Activated CD4-positive, alpha-beta memory T cell treated with anti-CD3 and anti-CD28 coated beads for 36 hours (primary cell): ENCODE data around the gene S1PR3. TPM values are rescaled to one million over a fixed set of nuclear protein-coding genes. Genes with fewer than 3 reads are reported as not detected.
A peak's percentile ranks its signal among the peaks of the same experiment; 100 is the strongest.

Source experiments
- CTCF ChIA-PET: fragments of 350-600 bp; sonication (Branson Sonifier 250); formaldehyde crosslinking; loops from one replicate; lab custom pipeline; 2021; ENCODE audit warnings: antibody characterized with exemption, inconsistent platforms; lab: Charles Lee
- POLR2A ChIA-PET: fragments of 350-600 bp; sonication (Branson Sonifier 250); formaldehyde crosslinking; loops from one replicate; lab custom pipeline; 2021; ENCODE audit warnings: antibody characterized with exemption; lab: Charles Lee
- DNase-seq: peaks from one replicate; pipeline ENCODE4 v3.0.0-alpha.2; 2020
- H3K27ac Mint-ChIP-seq: one replicate; pipeline ENCODE4 v1.8.0; 2021; ENCODE audit warnings: mixed read lengths
- H3K27me3 Mint-ChIP-seq: one replicate; pipeline ENCODE4 v1.8.0; 2021; ENCODE audit warnings: mixed read lengths
- H3K36me3 Mint-ChIP-seq: one replicate; pipeline ENCODE4 v1.8.0; 2021; ENCODE audit warnings: mixed read lengths
- H3K4me1 Mint-ChIP-seq: one replicate; pipeline ENCODE4 v1.8.0; 2021; ENCODE audit warnings: low read depth, mixed read lengths
- H3K4me3 Mint-ChIP-seq: one replicate; pipeline ENCODE4 v1.8.0; 2021; ENCODE audit warnings: mild to moderate bottlenecking, mixed read lengths
- H3K9me3 Mint-ChIP-seq: one replicate; pipeline ENCODE4 v1.8.0; 2021; ENCODE audit warnings: mixed read lengths
- intact Hi-C: fragments of 100-400 bp; cut with micrococcal nuclease; formaldehyde crosslinking; loops from one replicate; pipeline ENCODE4 v1.15.1; 2023
- total RNA-seq, 2 experiments: library from RNA; stranded (reverse); gene quantifications; one replicate each; pipeline ENCODE4 v1.2.3, GENCODE V29; 2021

S1PR3 gene
- total RNA-seq, 2 experiments from 2014 or later = 0.70 to 1.4 TPM

- H3K4me1 Mint-ChIP-seq = peaks cover 15% of the 10 kb centered on the region
- DNase-seq = no peak
- H3K4me3 Mint-ChIP-seq = no peak overlapping the region
- POLR2A ChIA-PET = interaction anchor here (0.5 kb wide), 1 partner anchor 66 kb away, joined by 3 read pairs; no protein-coding TSS in a partner anchor
- intact Hi-C loops = no loop called here
- H3K36me3 Mint-ChIP-seq = no peaks in the 10 kb centered on the region
- H3K27me3 Mint-ChIP-seq = peaks cover 12% of the 10 kb centered on the region
- H3K27ac Mint-ChIP-seq = no peak overlapping the region
- CTCF ChIA-PET = no interaction called here
- H3K9me3 Mint-ChIP-seq = no peaks in the 10 kb centered on the region
These were observed 17.8 kb upstream of the S1PR3 start for GRCh38 chr9:88973281-88974045.

GRCh38 chr9:88974641-88975040 is 16.6 kb upstream of the S1PR3 start:
- intact Hi-C loops = no loop called here
- POLR2A ChIA-PET = no interaction called here

GRCh38 chr9:88975966-88976889 is 15.0 kb upstream of the S1PR3 start:
- Mint-ChIP-seq H3K4me1 (peaks cover 15% of the 10 kb centered on the region), H3K27me3 (peaks cover 14% of the 10 kb centered on the region), H3K9me3 (no peaks in the 10 kb centered on the region), H3K4me3 (no peak overlapping the region), H3K27ac (no peak overlapping the region), H3K36me3 (no peaks in the 10 kb centered on the region)
- ChIA-PET CTCF (no interaction called here), POLR2A (no interaction called here)
- DNase-seq = peak; percentile 29
- intact Hi-C loops = loop anchor here (1.0 kb wide), 1 partner anchor 13 kb away; no protein-coding TSS in a partner anchor

More at GRCh38 chr9:88974641-88975040, 16.6 kb upstream of the S1PR3 start:
- Mint-ChIP-seq H3K27ac (no peak overlapping the region), H3K27me3 (peaks cover 16% of the 10 kb centered on the region), H3K4me3 (no peak overlapping the region), H3K9me3 (no peaks in the 10 kb centered on the region), H3K36me3 (no peaks in the 10 kb centered on the region), H3K4me1 (peaks cover 15% of the 10 kb centered on the region)
- DNase-seq = no peak
- CTCF ChIA-PET = no interaction called here

- peaks cover 15% of the 10 kb centered on the region for H3K4me1 Mint-ChIP-seq
- H3K4me3 Mint-ChIP-seq = no peak overlapping the region
- no peaks in the 10 kb centered on the region for H3K9me3 Mint-ChIP-seq
- ChIA-PET CTCF (interaction anchor here (1.3 kb wide), 1 partner anchor 24 kb away, joined by 3 read pairs; no protein-coding TSS in a partner anchor), POLR2A (no interaction called here)
- H3K27ac Mint-ChIP-seq = no peak overlapping the region
- intact Hi-C loops = loop anchor here (1.0 kb wide), 1 partner anchor 12 kb away; no protein-coding TSS in a partner anchor
- peaks cover 14% of the 10 kb centered on the region for H3K27me3 Mint-ChIP-seq
- no peak for DNase-seq
- no peaks in the 10 kb centered on the region for H3K36me3 Mint-ChIP-seq
These were observed 14.4 kb upstream of the S1PR3 start for GRCh38 chr9:88976890-88977257.

GRCh38 chr9:88978034-88978433 is 13.2 kb upstream of the S1PR3 start:
- Mint-ChIP-seq H3K27ac (no peak overlapping the region), H3K9me3 (no peaks in the 10 kb centered on the region), H3K36me3 (no peaks in the 10 kb centered on the region), H3K4me1 (peaks cover 15% of the 10 kb centered on the region), H3K27me3 (peaks cover 14% of the 10 kb centered on the region), H3K4me3 (no peak overlapping the region)
- POLR2A ChIA-PET = no interaction called here
- CTCF ChIA-PET = interaction anchor here (1.3 kb wide), 1 partner anchor 23 kb away, joined by 3 read pairs; no protein-coding TSS in a partner anchor
- intact Hi-C loops = no loop called here
- DNase-seq = no peak

- Mint-ChIP-seq H3K27me3 (peaks cover 14% of the 10 kb centered on the region), H3K9me3 (no peaks in the 10 kb centered on the region), H3K4me1 (peaks cover 15% of the 10 kb centered on the region), H3K27ac (no peak overlapping the region), H3K36me3 (no peaks in the 10 kb centered on the region), H3K4me3 (no peak overlapping the region)
- POLR2A ChIA-PET = no interaction called here
- CTCF ChIA-PET = no interaction called here
- no peak for DNase-seq
- intact Hi-C loops = no loop called here
These were observed 12.2 kb upstream of the S1PR3 start for GRCh38 chr9:88979021-88979420.

- POLR2A ChIA-PET = no interaction called here
- H3K4me1 Mint-ChIP-seq = peaks cover 15% of the 10 kb centered on the region
- CTCF ChIA-PET = no interaction called here
- no peak for DNase-seq
- peaks cover 16% of the 10 kb centered on the region for H3K27me3 Mint-ChIP-seq
- H3K4me3 Mint-ChIP-seq = no peak overlapping the region
- H3K9me3 Mint-ChIP-seq = no peaks in the 10 kb centered on the region
- H3K27ac Mint-ChIP-seq = no peak overlapping the region
- no peaks in the 10 kb centered on the region for H3K36me3 Mint-ChIP-seq
- intact Hi-C loops = no loop called here
These were observed 11.5 kb upstream of the S1PR3 start for GRCh38 chr9:88979791-88980190.

- H3K4me3 Mint-ChIP-seq = no peak overlapping the region
- H3K27me3 Mint-ChIP-seq = peaks cover 19% of the 10 kb centered on the region
- no peak overlapping the region for H3K27ac Mint-ChIP-seq
- ChIA-PET POLR2A (no interaction called here), CTCF (no interaction called here)
- no peak for DNase-seq
- H3K9me3 Mint-ChIP-seq = no peaks in the 10 kb centered on the region
- no peaks in the 10 kb centered on the region for H3K36me3 Mint-ChIP-seq
- peaks cover 22% of the 10 kb centered on the region for H3K4me1 Mint-ChIP-seq
- intact Hi-C loops = no loop called here
These were observed 10.5 kb upstream of the S1PR3 start for GRCh38 chr9:88980740-88981203.

GRCh38 chr9:88983865-88984542 is 7.3 kb upstream of the S1PR3 start:
- no peak overlapping the region for H3K4me3 Mint-ChIP-seq
- no peaks in the 10 kb centered on the region for H3K9me3 Mint-ChIP-seq
- H3K4me1 Mint-ChIP-seq = peaks cover 25% of the 10 kb centered on the region
- CTCF ChIA-PET = interaction anchor here (0.6 kb wide), 1 partner anchor 324 kb away, joined by 3 read pairs; no protein-coding TSS in a partner anchor
- no peak overlapping the region for H3K27ac Mint-ChIP-seq
- no peak for DNase-seq
- intact Hi-C loops = no loop called here
- no peaks in the 10 kb centered on the region for H3K36me3 Mint-ChIP-seq
- H3K27me3 Mint-ChIP-seq = peaks cover 23% of the 10 kb centered on the region
- POLR2A ChIA-PET = no interaction called here

- no peaks in the 10 kb centered on the region for H3K36me3 Mint-ChIP-seq
- intact Hi-C loops = no loop called here
- H3K27me3 Mint-ChIP-seq = peaks cover 26% of the 10 kb centered on the region
- H3K9me3 Mint-ChIP-seq = no peaks in the 10 kb centered on the region
- peaks cover 30% of the 10 kb centered on the region for H3K4me1 Mint-ChIP-seq
- ChIA-PET POLR2A (no interaction called here), CTCF (no interaction called here)
- no peak overlapping the region for H3K4me3 Mint-ChIP-seq
- H3K27ac Mint-ChIP-seq = no peak overlapping the region
- DNase-seq = no peak
These were observed 6.8 kb upstream of the S1PR3 start for GRCh38 chr9:88984543-88984883.

GRCh38 chr9:88985616-88986015 is 5.7 kb upstream of the S1PR3 start:
- no peak for DNase-seq
- H3K4me3 Mint-ChIP-seq = no peak overlapping the region
- peaks cover 36% of the 10 kb centered on the region for H3K4me1 Mint-ChIP-seq
- CTCF ChIA-PET = no interaction called here
- peaks cover 31% of the 10 kb centered on the region for H3K27me3 Mint-ChIP-seq
- H3K9me3 Mint-ChIP-seq = no peaks in the 10 kb centered on the region
- H3K36me3 Mint-ChIP-seq = no peaks in the 10 kb centered on the region
- intact Hi-C loops = no loop called here
- no peak overlapping the region for H3K27ac Mint-ChIP-seq
- POLR2A ChIA-PET = no interaction called here

GRCh38 chr9:88986776-88987175 is 4.5 kb upstream of the S1PR3 start:
- intact Hi-C loops = no loop called here
- Mint-ChIP-seq H3K9me3 (no peaks in the 10 kb centered on the region), H3K4me3 (no peak overlapping the region), H3K36me3 (no peaks in the 10 kb centered on the region), H3K27ac (no peak overlapping the region), H3K4me1 (peaks cover 39% of the 10 kb centered on the region), H3K27me3 (peaks cover 34% of the 10 kb centered on the region)
- CTCF ChIA-PET = no interaction called here
- POLR2A ChIA-PET = no interaction called here
- DNase-seq = no peak
